GM21825 (cell line): Measurements from ENCODE around the gene SEC22C.

Source experiments
- ATAC-seq: cut with Tn5 transposase; IDR thresholded peaks from one replicate; pipeline ENCODE4 v1.9.1; 2021; ENCODE audit warnings: mild to moderate bottlenecking, moderate library complexity; ENCODE audit not compliant: unreplicated experiment

The SEC22C gene

GRCh38 chr3:42539871-42540714 lies 41.7 kb downstream of the SEC22C start:
- ATAC-seq, result no peak

GRCh38 chr3:42537350-42537749 lies 44.4 kb downstream of the SEC22C start:
- no peak for ATAC-seq

- no peak for ATAC-seq
Measured at GRCh38 chr3:42535981-42536784, 45.6 kb downstream of the SEC22C start.

- ATAC-seq, result no peak
Measured at GRCh38 chr3:42533161-42533897, 48.4 kb downstream of the SEC22C start.

- ATAC-seq, result no peak
Measured at GRCh38 chr3:42532229-42532628, 49.5 kb downstream of the SEC22C start.

- ATAC-seq, result no peak
Measured at GRCh38 chr3:42531470-42531869, 50.3 kb downstream of the SEC22C start.

GRCh38 chr3:42530073-42530472 lies 51.7 kb downstream of the SEC22C start:
- ATAC-seq, result no peak

- ATAC-seq, result no peak
Measured at GRCh38 chr3:42529468-42529867, 52.3 kb downstream of the SEC22C start.

- ATAC-seq, result no peak
Measured at GRCh38 chr3:42527368-42527917, 54.3 kb downstream of the SEC22C start.

- no peak for ATAC-seq
Measured at GRCh38 chr3:42526616-42527367, 55.0 kb downstream of the SEC22C start.

- ATAC-seq, result no peak
Measured at GRCh38 chr3:42525736-42526345, 55.9 kb downstream of the SEC22C start.

- ATAC-seq, result no peak
Measured at GRCh38 chr3:42525212-42525611, 56.6 kb downstream of the SEC22C start.

GRCh38 chr3:42524751-42525150 lies 57.0 kb downstream of the SEC22C start:
- ATAC-seq, result no peak

GRCh38 chr3:42520906-42521305 lies 60.9 kb downstream of the SEC22C start:
- ATAC-seq, result no peak

GRCh38 chr3:42520336-42520735 lies 61.4 kb downstream of the SEC22C start:
- ATAC-seq, result no peak

- no peak for ATAC-seq
Measured at GRCh38 chr3:42519568-42519962, 62.2 kb downstream of the SEC22C start.

GRCh38 chr3:42518800-42519567 lies 62.8 kb downstream of the SEC22C start:
- ATAC-seq, result no peak

GRCh38 chr3:42517117-42517516 lies 64.7 kb downstream of the SEC22C start:
- no peak for ATAC-seq

GRCh38 chr3:42516443-42516842 lies 65.3 kb downstream of the SEC22C start:
- no peak for ATAC-seq
